Ishikawa (cell line): ENCODE results near the gene KDSR.

Experiments
- CEBPB ChIP-seq: IDR thresholded peaks from 2 replicates; pipeline ENCODE4 v1.6.1; 2012
- CREB1 ChIP-seq: IDR thresholded peaks from 2 replicates; pipeline ENCODE4 v1.6.1; 2012; ENCODE audit warnings: low read depth
- EGR1 ChIP-seq: IDR thresholded peaks from 2 replicates; pipeline ENCODE4 v1.6.1; 2012
- EP300 ChIP-seq: IDR thresholded peaks from 2 replicates; pipeline ENCODE4 v1.6.1; 2012; ENCODE audit warnings: borderline replicate concordance
- FOXM1 ChIP-seq: IDR thresholded peaks from 2 replicates; pipeline ENCODE4 v1.6.1; 2012; ENCODE audit warnings: low read depth, borderline replicate concordance
- NFIC ChIP-seq: IDR thresholded peaks from 2 replicates; pipeline ENCODE4 v1.6.1; 2012
- RAD21 ChIP-seq: IDR thresholded peaks from 2 replicates; pipeline ENCODE4 v1.6.1; 2012; ENCODE audit warnings: low read depth
- TAF1 ChIP-seq: IDR thresholded peaks from 2 replicates; pipeline ENCODE4 v1.6.1; 2012; ENCODE audit warnings: low read depth, mild to moderate bottlenecking
- TCF12 ChIP-seq: IDR thresholded peaks from 2 replicates; pipeline ENCODE4 v1.6.1; 2012; ENCODE audit warnings: low read depth
- TEAD4 ChIP-seq: IDR thresholded peaks from 2 replicates; pipeline ENCODE4 v1.6.1; 2012
- YY1 ChIP-seq: IDR thresholded peaks from 2 replicates; pipeline ENCODE4 v1.6.1; 2012; ENCODE audit warnings: low read depth
- ZBTB7A ChIP-seq: IDR thresholded peaks from 2 replicates; pipeline ENCODE4 v1.6.1; 2012; ENCODE audit warnings: low read depth
- TF ChIP-seq, protein P1 (sequence below): IDR thresholded peaks from 2 replicates; pipeline ENCODE4 v1.6.1; 2012
- TF ChIP-seq, protein P2 (sequence below): IDR thresholded peaks from 2 replicates; pipeline ENCODE4 v1.6.1; 2012; ENCODE audit warnings: low read depth, mild to moderate bottlenecking
- TF ChIP-seq, protein P3 (sequence below): IDR thresholded peaks from 2 replicates; pipeline ENCODE4 v1.6.1; 2012

KDSR gene

DNA sequence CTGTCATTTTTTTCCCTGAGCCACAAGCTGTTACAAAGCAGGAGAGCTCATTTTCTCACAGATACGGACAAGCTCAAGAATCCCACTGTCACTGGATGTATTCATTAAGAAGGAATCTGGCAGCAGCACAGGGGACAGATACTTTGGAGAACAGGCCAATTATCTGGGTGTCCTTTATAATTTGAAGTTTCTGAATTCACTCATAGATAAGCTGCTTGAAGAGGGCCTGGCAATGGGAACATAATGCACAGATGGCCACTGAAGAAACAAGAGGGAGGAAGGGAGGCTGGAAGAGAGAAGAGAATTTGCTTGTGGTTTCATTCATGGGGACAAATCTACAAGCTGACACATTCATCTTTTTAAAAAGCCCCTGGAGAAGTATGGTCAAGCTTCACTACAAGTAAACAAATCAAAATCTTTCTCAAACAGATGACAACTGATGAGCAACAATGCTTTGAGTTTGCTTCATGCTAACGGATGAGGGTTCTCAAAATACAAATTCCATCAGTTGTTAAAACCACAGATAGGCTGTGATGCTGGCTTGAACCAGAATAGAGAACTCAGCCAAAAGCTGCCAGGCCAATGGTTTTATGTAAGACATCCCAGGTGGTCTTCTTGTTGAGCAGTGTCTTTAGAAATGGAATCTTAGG, 59.3 kb downstream of the KDSR start:
- no peak for TF ChIP-seq CREB1
- no peak for TF ChIP-seq EGR1
- no peak for TF ChIP-seq RAD21
- TF ChIP-seq CEBPB = no peak
- TF ChIP-seq TAF1 = no peak
- TF ChIP-seq, protein P1, sequence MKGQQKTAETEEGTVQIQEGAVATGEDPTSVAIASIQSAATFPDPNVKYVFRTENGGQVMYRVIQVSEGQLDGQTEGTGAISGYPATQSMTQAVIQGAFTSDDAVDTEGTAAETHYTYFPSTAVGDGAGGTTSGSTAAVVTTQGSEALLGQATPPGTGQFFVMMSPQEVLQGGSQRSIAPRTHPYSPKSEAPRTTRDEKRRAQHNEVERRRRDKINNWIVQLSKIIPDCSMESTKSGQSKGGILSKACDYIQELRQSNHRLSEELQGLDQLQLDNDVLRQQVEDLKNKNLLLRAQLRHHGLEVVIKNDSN = no peak
- TF ChIP-seq EP300 = no peak
- TF ChIP-seq YY1 = no peak
- TF ChIP-seq, protein P2, sequence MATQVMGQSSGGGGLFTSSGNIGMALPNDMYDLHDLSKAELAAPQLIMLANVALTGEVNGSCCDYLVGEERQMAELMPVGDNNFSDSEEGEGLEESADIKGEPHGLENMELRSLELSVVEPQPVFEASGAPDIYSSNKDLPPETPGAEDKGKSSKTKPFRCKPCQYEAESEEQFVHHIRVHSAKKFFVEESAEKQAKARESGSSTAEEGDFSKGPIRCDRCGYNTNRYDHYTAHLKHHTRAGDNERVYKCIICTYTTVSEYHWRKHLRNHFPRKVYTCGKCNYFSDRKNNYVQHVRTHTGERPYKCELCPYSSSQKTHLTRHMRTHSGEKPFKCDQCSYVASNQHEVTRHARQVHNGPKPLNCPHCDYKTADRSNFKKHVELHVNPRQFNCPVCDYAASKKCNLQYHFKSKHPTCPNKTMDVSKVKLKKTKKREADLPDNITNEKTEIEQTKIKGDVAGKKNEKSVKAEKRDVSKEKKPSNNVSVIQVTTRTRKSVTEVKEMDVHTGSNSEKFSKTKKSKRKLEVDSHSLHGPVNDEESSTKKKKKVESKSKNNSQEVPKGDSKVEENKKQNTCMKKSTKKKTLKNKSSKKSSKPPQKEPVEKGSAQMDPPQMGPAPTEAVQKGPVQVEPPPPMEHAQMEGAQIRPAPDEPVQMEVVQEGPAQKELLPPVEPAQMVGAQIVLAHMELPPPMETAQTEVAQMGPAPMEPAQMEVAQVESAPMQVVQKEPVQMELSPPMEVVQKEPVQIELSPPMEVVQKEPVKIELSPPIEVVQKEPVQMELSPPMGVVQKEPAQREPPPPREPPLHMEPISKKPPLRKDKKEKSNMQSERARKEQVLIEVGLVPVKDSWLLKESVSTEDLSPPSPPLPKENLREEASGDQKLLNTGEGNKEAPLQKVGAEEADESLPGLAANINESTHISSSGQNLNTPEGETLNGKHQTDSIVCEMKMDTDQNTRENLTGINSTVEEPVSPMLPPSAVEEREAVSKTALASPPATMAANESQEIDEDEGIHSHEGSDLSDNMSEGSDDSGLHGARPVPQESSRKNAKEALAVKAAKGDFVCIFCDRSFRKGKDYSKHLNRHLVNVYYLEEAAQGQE = no peak
- no peak for TF ChIP-seq FOXM1
- TF ChIP-seq NFIC = no peak
- TF ChIP-seq TEAD4 = no peak
- TF ChIP-seq ZBTB7A = no peak
- TF ChIP-seq, protein P3, sequence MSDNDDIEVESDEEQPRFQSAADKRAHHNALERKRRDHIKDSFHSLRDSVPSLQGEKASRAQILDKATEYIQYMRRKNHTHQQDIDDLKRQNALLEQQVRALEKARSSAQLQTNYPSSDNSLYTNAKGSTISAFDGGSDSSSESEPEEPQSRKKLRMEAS = no peak
- TF ChIP-seq TCF12 = no peak

DNA sequence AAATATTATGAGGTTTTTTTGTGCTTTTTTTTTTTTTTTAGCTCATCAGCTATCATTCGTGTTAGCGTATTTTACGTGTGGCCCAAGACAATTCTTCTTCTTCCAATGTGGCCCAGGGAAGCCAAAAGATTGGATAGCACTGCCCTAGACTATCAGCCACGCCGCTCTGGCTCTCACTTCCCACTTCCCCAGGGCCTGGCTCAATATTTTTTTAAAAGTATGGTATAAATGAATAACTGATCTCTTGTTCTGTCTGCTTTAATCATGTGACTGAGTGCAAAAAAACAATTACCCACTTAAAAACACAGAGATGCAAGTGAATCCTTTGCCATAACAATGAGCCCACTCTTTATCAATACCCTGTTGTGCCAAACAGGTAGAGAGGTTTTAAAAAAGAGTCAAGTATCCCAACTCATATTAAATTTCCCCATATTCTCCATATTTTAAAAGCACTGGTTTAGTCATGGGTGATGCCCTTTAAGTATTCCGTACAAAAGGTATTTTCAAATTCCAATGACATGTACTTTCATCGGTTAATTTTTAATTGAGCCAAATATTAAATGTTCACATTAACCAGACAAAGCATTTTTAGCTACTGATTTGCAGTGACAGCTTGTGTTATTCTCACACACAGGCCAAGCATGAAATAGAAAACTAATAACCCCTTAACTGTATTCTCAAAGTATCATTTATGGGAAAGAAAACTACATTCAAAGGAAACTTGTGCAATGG, 60.0 kb downstream of the KDSR start:
- TF ChIP-seq, protein P2 = no peak
- TF ChIP-seq TEAD4 = no peak
- no peak for TF ChIP-seq NFIC
- TF ChIP-seq TCF12 = no peak
- TF ChIP-seq TAF1 = no peak
- no peak for TF ChIP-seq CEBPB
- TF ChIP-seq EP300 = no peak
- TF ChIP-seq YY1 = no peak
- TF ChIP-seq, protein P3 = no peak
- no peak for TF ChIP-seq ZBTB7A
- no peak for TF ChIP-seq EGR1

DNA sequence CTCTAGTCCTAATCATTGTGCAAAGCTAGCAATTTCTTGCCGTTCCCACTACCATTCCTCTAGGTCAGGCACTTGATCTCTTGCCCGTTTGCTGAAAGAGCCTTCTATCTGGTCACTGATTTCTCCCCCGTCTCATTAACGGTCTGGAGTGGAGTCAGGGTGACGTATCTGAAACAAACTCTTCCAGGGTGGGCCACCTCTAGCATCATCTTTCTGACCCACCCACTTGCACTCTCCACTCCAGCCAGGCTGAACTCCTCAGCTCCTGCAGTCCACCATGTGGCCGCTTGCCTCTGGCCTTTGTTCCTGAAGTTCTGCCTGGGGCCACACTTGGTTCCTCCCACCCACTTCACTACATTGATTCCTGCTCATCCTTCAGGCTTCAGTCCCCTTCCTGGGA, 60.8 kb downstream of the KDSR start:
- TF ChIP-seq, protein P1 = no peak
- TF ChIP-seq EP300 = no peak
- TF ChIP-seq, protein P2 = no peak
- TF ChIP-seq CEBPB = no peak
- no peak for TF ChIP-seq TCF12
- no peak for TF ChIP-seq TEAD4

DNA sequence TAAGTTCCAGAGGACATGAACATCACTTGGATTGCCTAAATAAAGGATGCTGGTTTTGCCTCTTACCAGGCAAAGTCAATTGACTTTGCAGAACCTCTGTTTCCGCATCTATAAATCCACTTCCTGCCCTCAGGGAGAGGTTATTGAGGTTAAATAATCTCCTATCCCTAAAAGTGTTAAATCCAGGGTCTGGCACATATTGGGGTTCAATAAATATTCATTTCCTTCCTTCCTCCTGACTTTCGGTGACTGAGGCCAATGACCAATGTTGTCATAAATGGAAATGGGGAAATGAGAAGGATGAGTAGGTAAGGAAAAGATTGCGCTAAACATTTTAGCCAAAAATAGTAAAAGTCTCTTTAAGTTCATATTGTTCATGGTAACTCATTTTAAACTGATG, 63.5 kb downstream of the KDSR start:
- TF ChIP-seq ZBTB7A = no peak
- TF ChIP-seq, protein P2 = no peak
- no peak for TF ChIP-seq FOXM1
- no peak for TF ChIP-seq TCF12
